Keratinocyte (primary cell): ENCODE data around the gene FASTKD3.
A peak's percentile ranks its signal among the peaks of the same experiment; 100 is the strongest.

Experiments
- CTCF ChIP-seq, 3 experiments: IDR thresholded peaks in 1 of 3; conservative IDR thresholded peaks in 1 of 3; optimal IDR thresholded peaks in 1 of 3; 2 replicates in 2 of 3; 3 replicates in 1 of 3; pipeline versions ENCODE3 to v1.5.1; 2011; ENCODE audit warnings: low read length in 3 of 3, mild to moderate bottlenecking in 3 of 3, moderate library complexity in 2 of 3, control low read depth in 1 of 3, inconsistent platforms in 1 of 3; ENCODE audit not compliant: insufficient read depth in 2 of 3; ENCODE audit errors: extremely low read depth in 1 of 3
- EZH2 ChIP-seq: IDR thresholded peaks from one replicate; pipeline ENCODE4 v1.6.1; 2012; ENCODE audit warnings: inconsistent platforms, mild to moderate bottlenecking, low read length, moderate library complexity

- TF ChIP-seq CTCF (optimal IDR thresholded peaks at IDR 0.05 in 1 of 3, IDR thresholded peaks at IDR 0.05 in 1 of 3, conservative IDR thresholded peaks at IDR 0.05 in 1 of 3; ENCODE audit: extremely low read depth in 1 of 3, insufficient read depth in 2 of 3, low read length in 3 of 3) (peak; percentile 59 to 89 (median 77)), EZH2 (no peak)
These were observed 52.8 kb downstream of the FASTKD3 start for GRCh38 chr5:7815892-7816534.
